K562 (cell line): ENCODE results near the gene EIF4E2.

Experiments used
- BDP1 ChIP-seq: IDR thresholded peaks from 3 replicates; pipeline ENCODE4 v1.6.1; 2011; ENCODE audit not compliant: insufficient read length, insufficient read depth
- NR2C2 ChIP-seq, 2 experiments: fragments of 200-800 bp in 1 of 2; sonication (Bioruptor generic) in 1 of 2; sonication (generic) in 1 of 2; formaldehyde crosslinking in 1 of 2; IDR thresholded peaks; 2 replicates each; pipeline versions ENCODE4 v1.6.1 to v1.8.0; 2016 to 2022; ENCODE audit warnings: mild to moderate bottlenecking in 1 of 2, missing compliant biosample characterization in 1 of 2, missing genetic modification characterization in 1 of 2, missing genetic modification reagents in 1 of 2
- REST ChIP-seq, 2 experiments: fragments of 450-650 bp; formaldehyde crosslinking in 1 of 2; IDR thresholded peaks; 2 replicates each; pipeline versions ENCODE4 v1.4.0 to v1.6.1; 2014 to 2020; ENCODE audit warnings: mild to moderate bottlenecking in 2 of 2, borderline replicate concordance in 1 of 2, low read depth in 1 of 2
- ZBTB7A ChIP-seq: IDR thresholded peaks from 2 replicates; pipeline ENCODE4 v1.6.1; 2011; ENCODE audit warnings: low read depth, mild to moderate bottlenecking, low read length, moderate library complexity, borderline replicate concordance; ENCODE audit not compliant: control insufficient read depth
- ZFP1 ChIP-seq: fragments of 450-650 bp; formaldehyde crosslinking; IDR thresholded peaks from 2 replicates; pipeline ENCODE4 v1.4.0; 2020; ENCODE audit warnings: mild to moderate bottlenecking, mixed read lengths
- ZNF212 ChIP-seq: fragments of 450-650 bp; formaldehyde crosslinking; IDR thresholded peaks from 2 replicates; pipeline ENCODE4 v1.4.0; 2020; ENCODE audit warnings: mild to moderate bottlenecking

- no peak for TF ChIP-seq ZBTB7A
- TF ChIP-seq BDP1: no peak
- no peak for TF ChIP-seq ZNF212 (CRISPR knock-in tag)
- no peak for TF ChIP-seq ZFP1 (CRISPR knock-in tag)
- no peak for TF ChIP-seq REST (IDR thresholded peaks at IDR 0.05; ENCODE audit: borderline replicate concordance)
- TF ChIP-seq REST (CRISPR knock-in tag; IDR thresholded peaks at IDR 0.05; ENCODE audit: low read depth): no peak
- TF ChIP-seq NR2C2 (CRISPR knock-in tag; IDR thresholded peaks at IDR 0.05): no peak
- no peak for TF ChIP-seq NR2C2 (tag; IDR thresholded peaks at IDR 0.05)
Measured at GRCh38 chr2:232534940-232535651, 15.4 kb upstream of the EIF4E2 start.
